Liver (tissue), 3 donors: Measurements from ENCODE around the gene C3orf70.
A peak's percentile ranks its signal among the peaks of the same experiment; 100 is the strongest.

Source experiments
- ATF3 ChIP-seq: IDR thresholded peaks from 2 replicates; pipeline ENCODE4 v1.6.1; 2016; ENCODE audit warnings: antibody characterized with exemption
- CTCF ChIP-seq: fragments of 150-350 bp; IDR thresholded peaks from 2 replicates; pipeline ENCODE4 v1.5.1; 2017; ENCODE audit warnings: improper control_type of control experiment, low read depth, low read length; ENCODE audit not compliant: missing input control
- RAD21 ChIP-seq, 2 donors: IDR thresholded peaks; 2 replicates each; pipeline ENCODE4 v1.6.1; 2016; ENCODE audit warnings: antibody characterized with exemption in 2 of 2, mild to moderate bottlenecking in 2 of 2
- RXRA ChIP-seq, 2 donors: IDR thresholded peaks; 2 replicates each; pipeline ENCODE4 v1.6.1; 2017 to 2018; ENCODE audit warnings: antibody characterized with exemption in 2 of 2, mild to moderate bottlenecking in 1 of 2
- SP1 ChIP-seq: IDR thresholded peaks from 2 replicates; pipeline ENCODE4 v1.6.1; 2018; ENCODE audit warnings: antibody characterized with exemption, mild to moderate bottlenecking
- TAF1 ChIP-seq: conservative IDR thresholded peaks from 2 replicates; pipeline ENCODE4 v1.6.1; 2016; ENCODE audit warnings: antibody characterized with exemption, mild to moderate bottlenecking
- YY1 ChIP-seq: IDR thresholded peaks from 2 replicates; pipeline ENCODE4 v1.6.1; 2016; ENCODE audit warnings: antibody characterized with exemption, mild to moderate bottlenecking
- TF ChIP-seq, protein P1 (sequence below): IDR thresholded peaks from 2 replicates; pipeline ENCODE4 v1.6.1; 2016; ENCODE audit warnings: antibody characterized with exemption
- TF ChIP-seq, protein P2 (sequence below): IDR thresholded peaks from 2 replicates; pipeline ENCODE4 v1.6.1; 2016; ENCODE audit warnings: antibody characterized with exemption
- donor health status: healthy.
- donor health status: healthy.

DNA sequence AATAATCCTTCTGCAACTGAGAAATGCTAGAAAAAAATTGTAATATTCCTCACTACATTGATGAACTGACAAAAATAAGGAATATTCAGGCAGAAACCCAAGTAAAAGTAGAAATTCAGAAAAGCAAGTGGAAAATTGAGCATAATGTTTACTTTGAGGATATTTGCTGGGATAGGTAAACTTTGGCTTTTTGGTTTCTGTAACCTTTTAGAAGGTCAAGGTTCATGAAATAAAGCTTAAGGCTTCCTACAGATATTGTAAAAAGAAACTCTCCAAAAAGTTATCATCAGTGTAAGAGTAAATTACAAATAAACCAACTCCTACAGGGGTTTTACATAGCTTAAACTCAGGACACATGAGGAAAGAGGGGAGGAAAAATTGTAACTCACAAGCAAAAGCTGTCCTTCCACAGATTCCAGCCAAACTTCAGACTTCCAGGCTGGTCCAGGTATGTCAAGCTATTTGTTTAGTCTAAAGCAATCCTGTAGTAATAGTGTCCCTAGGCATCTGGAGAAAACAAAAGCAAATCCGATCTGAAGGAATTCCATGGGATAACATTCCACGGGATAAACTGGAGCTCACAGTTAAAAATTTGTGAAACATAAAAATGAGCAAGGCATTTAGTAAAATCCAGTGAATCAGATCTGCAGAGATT is 21.1 kb downstream of the C3orf70 start:
- TF ChIP-seq CTCF: no peak
- peak; percentile 27 for TF ChIP-seq SP1
- TF ChIP-seq, protein P1, sequence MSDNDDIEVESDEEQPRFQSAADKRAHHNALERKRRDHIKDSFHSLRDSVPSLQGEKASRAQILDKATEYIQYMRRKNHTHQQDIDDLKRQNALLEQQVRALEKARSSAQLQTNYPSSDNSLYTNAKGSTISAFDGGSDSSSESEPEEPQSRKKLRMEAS: no peak
- TF ChIP-seq ATF3: no peak
- TF ChIP-seq RAD21 (IDR thresholded peaks at IDR 0.05): no peak
- TF ChIP-seq, protein P2, sequence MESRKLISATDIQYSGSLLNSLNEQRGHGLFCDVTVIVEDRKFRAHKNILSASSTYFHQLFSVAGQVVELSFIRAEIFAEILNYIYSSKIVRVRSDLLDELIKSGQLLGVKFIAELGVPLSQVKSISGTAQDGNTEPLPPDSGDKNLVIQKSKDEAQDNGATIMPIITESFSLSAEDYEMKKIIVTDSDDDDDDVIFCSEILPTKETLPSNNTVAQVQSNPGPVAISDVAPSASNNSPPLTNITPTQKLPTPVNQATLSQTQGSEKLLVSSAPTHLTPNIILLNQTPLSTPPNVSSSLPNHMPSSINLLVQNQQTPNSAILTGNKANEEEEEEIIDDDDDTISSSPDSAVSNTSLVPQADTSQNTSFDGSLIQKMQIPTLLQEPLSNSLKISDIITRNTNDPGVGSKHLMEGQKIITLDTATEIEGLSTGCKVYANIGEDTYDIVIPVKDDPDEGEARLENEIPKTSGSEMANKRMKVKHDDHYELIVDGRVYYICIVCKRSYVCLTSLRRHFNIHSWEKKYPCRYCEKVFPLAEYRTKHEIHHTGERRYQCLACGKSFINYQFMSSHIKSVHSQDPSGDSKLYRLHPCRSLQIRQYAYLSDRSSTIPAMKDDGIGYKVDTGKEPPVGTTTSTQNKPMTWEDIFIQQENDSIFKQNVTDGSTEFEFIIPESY: no peak
- TF ChIP-seq YY1: no peak
- TF ChIP-seq TAF1: no peak
- peak in 1 of 2 donors; percentile 19 for TF ChIP-seq RXRA (IDR thresholded peaks at IDR 0.05)
